HCT116 (cell line): ENCODE results near the gene TSSK2. TPM values are rescaled to one million over a fixed set of nuclear protein-coding genes. Genes with fewer than 3 reads are reported as not detected.

Source experiments
- ATAC-seq: fragments of 200-7000 bp; cut with Tn5 transposase; 2 replicates; pipeline ENCODE4 v1.9.1; 2020; ENCODE audit warnings: mild to moderate bottlenecking, moderate library complexity
- BruUV-seq: library from RNA; stranded (reverse); fragments of 400-500 nt; replicated peaks from 2 replicates; lab custom pipeline; 2021; lab: Mats Ljungman, UMichigan
- CTCF ChIA-PET: fragments of 300-600 bp; sonication (Branson Sonifier 250); formaldehyde crosslinking; loops from one replicate; lab custom pipeline; 2021; ENCODE audit warnings: antibody characterized with exemption; lab: Charles Lee
- POLR2A ChIA-PET: fragments of 300-600, 350-600 bp; sonication (Branson Sonifier 250); formaldehyde crosslinking; loops from one replicate; lab custom pipeline; 2021; ENCODE audit warnings: antibody characterized with exemption; lab: Charles Lee
- RAD21 ChIA-PET, 2 experiments: fragments of 300-600 bp; sonication (Branson Sonifier 250); formaldehyde crosslinking; loops; one replicate each; lab custom pipeline; 2023; ENCODE audit warnings: low total read pairs in 2 of 2; ENCODE audit not compliant: uncharacterized antibody in 2 of 2, unreplicated experiment in 2 of 2, low non-redundant PET in 1 of 2; lab: Charles Lee
- DNase-seq: peaks from one replicate; pipeline ENCODE4 v3.0.0-alpha.2; 2010; ENCODE audit warnings: low read depth, low spot score
- H2AFZ ChIP-seq: fragments of 200-600 bp; shearing (Covaris generic), sonication (generic); 2 replicates; pipeline ENCODE4 v1.6.1; 2017; ENCODE audit warnings: low read depth, mixed run types, mixed read lengths, antibody characterized with exemption, low read length; ENCODE audit not compliant: poor library complexity, severe bottlenecking
- H3K27ac ChIP-seq: 2 replicates; pipeline ENCODE4 v1.5.1; 2012; ENCODE audit warnings: low read depth, low read length
- H3K27me3 ChIP-seq: fragments of 200-600 bp; sonication (generic); 2 replicates; pipeline ENCODE4 v1.6.1; 2016; ENCODE audit warnings: mixed run types, low read length, mixed read lengths; ENCODE audit not compliant: insufficient read depth
- H3K36me3 ChIP-seq, 2 experiments: fragments of 200-500 bp in 1 of 2; fragments of 200-600 bp in 1 of 2; sonication (Bioruptor generic) in 1 of 2; sonication (generic) in 1 of 2; 2 replicates each; pipeline versions ENCODE4 v1.5.1 to v1.6.1; 2014 to 2016; ENCODE audit warnings: low read length in 2 of 2, inconsistent platforms in 1 of 2, mixed read lengths in 1 of 2, mixed run types in 1 of 2; ENCODE audit not compliant: insufficient read depth in 2 of 2, control insufficient read depth in 1 of 2
- H3K4me1 ChIP-seq, 2 experiments: fragments of 200-600 bp in 1 of 2; sonication (generic) in 1 of 2; 2 replicates each; pipeline versions ENCODE4 v1.5.1 to v1.6.1; 2012 to 2017; ENCODE audit warnings: low read length in 2 of 2, inconsistent platforms in 1 of 2, mild to moderate bottlenecking in 1 of 2, mixed read lengths in 1 of 2, mixed run types in 1 of 2, moderate library complexity in 1 of 2; ENCODE audit not compliant: insufficient read depth in 2 of 2, control insufficient read depth in 1 of 2
- H3K4me2 ChIP-seq: fragments of 200-600 bp; sonication (generic); 2 replicates; pipeline ENCODE4 v1.6.1; 2017; ENCODE audit warnings: mixed run types, low read length, mixed read lengths
- H3K4me3 ChIP-seq, 2 experiments: fragments of 200-600 bp in 1 of 2; sonication (generic) in 1 of 2; replicated peaks in 1 of 2; 2 replicates each; pipeline ENCODE4 v1.5.1; 2011 to 2016; ENCODE audit warnings: low read length in 2 of 2, control low read depth in 1 of 2, low read depth in 1 of 2, mild to moderate bottlenecking in 1 of 2, mixed read lengths in 1 of 2, mixed run types in 1 of 2
- H3K79me2 ChIP-seq: fragments of 200-600 bp; sonication (generic); 2 replicates; pipeline ENCODE4 v1.6.1; 2017; ENCODE audit warnings: mild to moderate bottlenecking, mixed run types, low read length, moderate library complexity, mixed read lengths; ENCODE audit not compliant: insufficient read depth
- H3K9ac ChIP-seq: fragments of 200-600 bp; sonication (generic); 2 replicates; pipeline ENCODE4 v1.6.1; 2016; ENCODE audit warnings: low read length, mixed read lengths
- H3K9me2 ChIP-seq: fragments of 200-600 bp; sonication (generic), shearing (Covaris generic); 2 replicates; pipeline ENCODE4 v1.6.1; 2017; ENCODE audit warnings: mixed run types, mild to moderate bottlenecking, moderate library complexity; ENCODE audit not compliant: insufficient read depth
- H3K9me3 ChIP-seq, 2 experiments: fragments of 200-500 bp in 1 of 2; fragments of 200-600 bp in 1 of 2; sonication (Bioruptor generic) in 1 of 2; sonication (generic) in 1 of 2; 2 replicates each; pipeline ENCODE4 v1.6.1; 2014 to 2017; ENCODE audit warnings: low read length in 2 of 2, mixed read lengths in 2 of 2, inconsistent platforms in 1 of 2, low read depth in 1 of 2, mild to moderate bottlenecking in 1 of 2, mixed run types in 1 of 2, moderate library complexity in 1 of 2; ENCODE audit not compliant: control insufficient read depth in 1 of 2, insufficient read depth in 1 of 2
- H4K20me1 ChIP-seq: fragments of 200-600 bp; sonication (generic), shearing (Covaris generic); 2 replicates; pipeline ENCODE4 v1.6.1; 2017; ENCODE audit warnings: mixed run types, mild to moderate bottlenecking, moderate library complexity; ENCODE audit not compliant: insufficient read depth
- CBX3 ChIP-seq: IDR thresholded peaks from 2 replicates; pipeline ENCODE4 v1.6.1; 2012; ENCODE audit warnings: low read depth
- CEBPB ChIP-seq: IDR thresholded peaks from 2 replicates; pipeline ENCODE4 v1.6.1; 2012; ENCODE audit warnings: low read depth
- EGR1 ChIP-seq: IDR thresholded peaks from 2 replicates; pipeline ENCODE4 v1.6.1; 2012; ENCODE audit warnings: low read depth
- ELF1 ChIP-seq: IDR thresholded peaks from 2 replicates; pipeline ENCODE4 v1.6.1; 2012; ENCODE audit warnings: low read depth, borderline replicate concordance
- EZH2 ChIP-seq: fragments of 200-600 bp; sonication (generic); IDR thresholded peaks from 2 replicates; pipeline ENCODE4 v1.6.1; 2017; ENCODE audit warnings: antibody characterized with exemption, mixed run types
- EZH2phosphoT487 ChIP-seq: fragments of 200-600 bp; IDR thresholded peaks from 2 replicates; pipeline ENCODE4 v1.6.1; 2018; ENCODE audit warnings: antibody characterized with exemption, borderline replicate concordance
- FOSL1 ChIP-seq: IDR thresholded peaks from 2 replicates; pipeline ENCODE4 v1.6.1; 2012; ENCODE audit warnings: low read depth
- MAX ChIP-seq: IDR thresholded peaks from 2 replicates; pipeline ENCODE4 v1.6.1; 2012
- POLR2A ChIP-seq: IDR thresholded peaks from 2 replicates; pipeline ENCODE4 v1.7.0; 2011; ENCODE audit warnings: borderline replicate concordance; ENCODE audit not compliant: insufficient read depth, insufficient read length; ENCODE audit errors: extremely low read depth
- POLR2AphosphoS5 ChIP-seq: IDR thresholded peaks from 2 replicates; pipeline ENCODE4 v1.6.1; 2011; ENCODE audit warnings: mild to moderate bottlenecking, low read depth, low read length, moderate library complexity
- RAD21 ChIP-seq: IDR thresholded peaks from 2 replicates; pipeline ENCODE4 v1.6.1; 2012; ENCODE audit warnings: low read depth, mild to moderate bottlenecking
- REST ChIP-seq: IDR thresholded peaks from 2 replicates; pipeline ENCODE4 v1.6.1; 2012; ENCODE audit warnings: low read depth
- SRF ChIP-seq: IDR thresholded peaks from 2 replicates; pipeline ENCODE4 v1.6.1; 2012; ENCODE audit warnings: low read depth
- TCF7L2 ChIP-seq: IDR thresholded peaks from 2 replicates; pipeline ENCODE4 v1.7.0; 2011; ENCODE audit warnings: borderline replicate concordance, inconsistent platforms; ENCODE audit not compliant: insufficient read depth, insufficient read length; ENCODE audit errors: extremely low read depth
- YY1 ChIP-seq: IDR thresholded peaks from 2 replicates; pipeline ENCODE4 v1.6.1; 2011; ENCODE audit warnings: low read length, low read depth, moderate library complexity, mild to moderate bottlenecking; ENCODE audit not compliant: insufficient replicate concordance; ENCODE audit errors: extremely low read depth
- ZFX ChIP-seq: fragments of 450-650 bp; IDR thresholded peaks from 2 replicates; pipeline ENCODE4 v1.6.1; 2017
- ZNF274 ChIP-seq: fragments of 200-500 bp; sonication (Bioruptor generic); IDR thresholded peaks from 2 replicates; pipeline ENCODE4 v1.6.1; 2014; ENCODE audit warnings: mild to moderate bottlenecking, low read depth, low read length, inconsistent platforms
- intact Hi-C: fragments of 100-400 bp; cut with micrococcal nuclease; formaldehyde crosslinking; loops from 2 replicates; pipeline ENCODE4 v1.10.0; 2022
- total RNA-seq: library from RNA; stranded (reverse); gene quantifications from one replicate; pipeline ENCODE4 v1.2.1, GENCODE V29; 2021; ENCODE audit not compliant: unreplicated experiment
- TF ChIP-seq, protein P1 (sequence below), 3 experiments: fragments of 200-600 bp in 1 of 3; sonication (generic) in 1 of 3; IDR thresholded peaks in 2 of 3; conservative IDR thresholded peaks in 1 of 3; 2 replicates each; pipeline ENCODE4 v1.5.1; 2012 to 2017; ENCODE audit warnings: low read depth in 2 of 3, low read length in 2 of 3, antibody characterized with exemption in 1 of 3, borderline replicate concordance in 1 of 3, control low read depth in 1 of 3, mild to moderate bottlenecking in 1 of 3, mixed read lengths in 1 of 3, mixed run types in 1 of 3, moderate library complexity in 1 of 3; ENCODE audit not compliant: insufficient read depth in 1 of 3

Gene TSSK2
- total RNA-seq, 1 experiment from 2014 or later, result not detected

GRCh38 chr22:19090183-19090582 lies 40.9 kb upstream of the TSSK2 start:
- Histone ChIP-seq H3K36me3 (no peaks in the 10 kb centered on the region), H3K27me3 (no peaks in the 10 kb centered on the region), H3K4me3 (no peak overlapping the region), H3K79me2 (peaks cover 17% of the 10 kb centered on the region), H2AFZ (no peak overlapping the region), H3K9ac (no peak overlapping the region), H3K9me3 (no peaks in the 10 kb centered on the region), H3K27ac (no peak overlapping the region), H3K9me2 (no peaks in the 10 kb centered on the region), H3K4me1 (peaks cover 26 to 28% of the 10 kb centered on the region in 2 experiments), H3K4me2 (no peak overlapping the region), H4K20me1 (no peaks in the 10 kb centered on the region)
- ChIA-PET CTCF (interaction anchor here (1.2 kb wide), 1 partner anchor 8 kb away, joined by 3 read pairs; no protein-coding TSS in a partner anchor), POLR2A (no interaction called here), RAD21 (no interaction called here)
- TF ChIP-seq YY1 (no peak), POLR2AphosphoS5 (no peak), RAD21 (no peak), FOSL1 (no peak), ZNF274 (no peak), MAX (no peak), ELF1 (no peak), CBX3 (no peak), ZFX (no peak), CEBPB (no peak), POLR2A (no peak), REST (no peak), EGR1 (no peak), SRF (no peak), EZH2phosphoT487 (no peak), EZH2 (no peak), TCF7L2 (no peak)
- TF ChIP-seq, protein P1, sequence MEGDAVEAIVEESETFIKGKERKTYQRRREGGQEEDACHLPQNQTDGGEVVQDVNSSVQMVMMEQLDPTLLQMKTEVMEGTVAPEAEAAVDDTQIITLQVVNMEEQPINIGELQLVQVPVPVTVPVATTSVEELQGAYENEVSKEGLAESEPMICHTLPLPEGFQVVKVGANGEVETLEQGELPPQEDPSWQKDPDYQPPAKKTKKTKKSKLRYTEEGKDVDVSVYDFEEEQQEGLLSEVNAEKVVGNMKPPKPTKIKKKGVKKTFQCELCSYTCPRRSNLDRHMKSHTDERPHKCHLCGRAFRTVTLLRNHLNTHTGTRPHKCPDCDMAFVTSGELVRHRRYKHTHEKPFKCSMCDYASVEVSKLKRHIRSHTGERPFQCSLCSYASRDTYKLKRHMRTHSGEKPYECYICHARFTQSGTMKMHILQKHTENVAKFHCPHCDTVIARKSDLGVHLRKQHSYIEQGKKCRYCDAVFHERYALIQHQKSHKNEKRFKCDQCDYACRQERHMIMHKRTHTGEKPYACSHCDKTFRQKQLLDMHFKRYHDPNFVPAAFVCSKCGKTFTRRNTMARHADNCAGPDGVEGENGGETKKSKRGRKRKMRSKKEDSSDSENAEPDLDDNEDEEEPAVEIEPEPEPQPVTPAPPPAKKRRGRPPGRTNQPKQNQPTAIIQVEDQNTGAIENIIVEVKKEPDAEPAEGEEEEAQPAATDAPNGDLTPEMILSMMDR (IDR thresholded peaks at IDR 0.05 in 2 of 3, conservative IDR thresholded peaks at IDR 0.05 in 1 of 3; ENCODE audit: borderline replicate concordance in 1 of 3, insufficient read depth in 1 of 3, low read depth in 2 of 3, low read length in 2 of 3), result no peak
- no peak for DNase-seq
- BruUV-seq, result no TSS peak
- intact Hi-C loops, result no loop called here
- no peak for ATAC-seq
